Omental fat pad (tissue), 4 donors: Measurements from ENCODE around the gene C2CD2. TPM values are rescaled to one million over a fixed set of nuclear protein-coding genes. Genes with fewer than 3 reads are reported as not detected.

ENCODE experiments used
- ATAC-seq: fragments of 150-250 bp; one replicate; pipeline ENCODE4 v1.9.1; 2016; ENCODE audit warnings: mild to moderate bottlenecking, moderate library complexity; ENCODE audit not compliant: low FRiP score
- DNase-seq: peaks from one replicate; pipeline ENCODE4 v3.0.0-alpha.2; 2019; ENCODE audit warnings: low spot score
- total RNA-seq, 4 donors: library from RNA; depleted of rRNA; stranded (reverse); fragments of >200 nt; gene quantifications; one replicate each; pipeline ENCODE4 v1.1.0, GENCODE V29; 2016
- TF ChIP-seq, protein P1 (sequence below), 3 donors: fragments of 450-650 bp; IDR thresholded peaks; one replicate each; pipeline ENCODE4 v1.5.1; 2016 to 2017; ENCODE audit warnings: antibody characterized with exemption in 3 of 3, mild to moderate bottlenecking in 3 of 3, moderate library complexity in 2 of 3

The C2CD2 gene
- total RNA-seq, 4 donors from 2014 or later: 57.7 to 264 (median 96.4) TPM

DNA sequence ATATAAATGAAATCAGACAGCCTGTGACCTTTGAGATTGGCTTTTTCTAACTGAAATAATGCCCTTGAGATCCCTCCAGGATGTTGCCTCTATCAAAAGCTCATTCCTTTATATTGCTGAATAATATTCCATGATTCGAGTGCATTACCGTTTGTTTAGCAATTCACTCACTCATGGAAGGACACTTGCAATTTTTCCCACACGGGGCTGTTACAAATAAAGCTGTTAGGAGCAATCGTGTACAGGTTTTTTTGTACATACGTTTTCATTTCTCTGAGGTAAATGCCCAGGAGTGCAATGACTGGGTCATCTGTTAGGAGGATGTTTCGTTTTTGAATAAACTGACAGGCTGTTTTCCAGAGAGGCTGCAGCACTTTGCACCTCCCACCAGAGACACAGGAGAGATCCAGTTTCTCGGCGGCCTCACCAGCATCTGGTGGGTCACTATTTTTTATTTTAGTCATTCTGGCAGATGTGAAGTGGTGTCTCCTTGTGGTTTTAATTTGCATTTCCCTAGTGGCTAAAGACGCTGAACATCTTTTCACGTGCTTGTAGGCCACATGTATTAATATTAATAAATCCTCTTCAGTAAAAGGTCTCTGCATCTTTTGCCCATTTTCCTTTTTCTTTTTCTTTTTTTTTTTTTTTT lies 85.6 kb downstream of the C2CD2 start:
- no peak for DNase-seq
- TF ChIP-seq, protein P1, sequence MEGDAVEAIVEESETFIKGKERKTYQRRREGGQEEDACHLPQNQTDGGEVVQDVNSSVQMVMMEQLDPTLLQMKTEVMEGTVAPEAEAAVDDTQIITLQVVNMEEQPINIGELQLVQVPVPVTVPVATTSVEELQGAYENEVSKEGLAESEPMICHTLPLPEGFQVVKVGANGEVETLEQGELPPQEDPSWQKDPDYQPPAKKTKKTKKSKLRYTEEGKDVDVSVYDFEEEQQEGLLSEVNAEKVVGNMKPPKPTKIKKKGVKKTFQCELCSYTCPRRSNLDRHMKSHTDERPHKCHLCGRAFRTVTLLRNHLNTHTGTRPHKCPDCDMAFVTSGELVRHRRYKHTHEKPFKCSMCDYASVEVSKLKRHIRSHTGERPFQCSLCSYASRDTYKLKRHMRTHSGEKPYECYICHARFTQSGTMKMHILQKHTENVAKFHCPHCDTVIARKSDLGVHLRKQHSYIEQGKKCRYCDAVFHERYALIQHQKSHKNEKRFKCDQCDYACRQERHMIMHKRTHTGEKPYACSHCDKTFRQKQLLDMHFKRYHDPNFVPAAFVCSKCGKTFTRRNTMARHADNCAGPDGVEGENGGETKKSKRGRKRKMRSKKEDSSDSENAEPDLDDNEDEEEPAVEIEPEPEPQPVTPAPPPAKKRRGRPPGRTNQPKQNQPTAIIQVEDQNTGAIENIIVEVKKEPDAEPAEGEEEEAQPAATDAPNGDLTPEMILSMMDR (IDR thresholded peaks at IDR 0.05): no peak
- ATAC-seq: no peak

DNA sequence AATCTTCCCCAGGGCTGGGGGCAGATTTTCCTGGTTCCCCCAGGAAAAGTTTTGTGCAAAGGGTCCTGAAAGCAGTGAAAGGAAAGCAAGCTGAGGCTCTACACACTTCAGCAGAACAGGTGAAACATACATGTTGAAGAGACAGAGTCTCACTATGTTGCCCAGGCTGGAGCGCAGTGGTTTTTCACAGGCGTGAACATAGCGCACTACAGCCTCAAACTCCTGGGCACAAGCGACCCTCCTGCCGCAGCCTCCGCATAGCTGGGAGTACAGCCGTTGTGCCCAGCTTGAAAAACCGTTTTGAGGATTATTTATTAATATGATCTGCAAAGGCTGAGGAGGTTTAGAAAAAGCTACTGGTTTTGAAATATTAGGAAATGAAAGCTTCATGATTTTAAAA lies 86.5 kb downstream of the C2CD2 start:
- no peak for ATAC-seq
- TF ChIP-seq, protein P1 (IDR thresholded peaks at IDR 0.05): no peak
- no peak for DNase-seq

DNA sequence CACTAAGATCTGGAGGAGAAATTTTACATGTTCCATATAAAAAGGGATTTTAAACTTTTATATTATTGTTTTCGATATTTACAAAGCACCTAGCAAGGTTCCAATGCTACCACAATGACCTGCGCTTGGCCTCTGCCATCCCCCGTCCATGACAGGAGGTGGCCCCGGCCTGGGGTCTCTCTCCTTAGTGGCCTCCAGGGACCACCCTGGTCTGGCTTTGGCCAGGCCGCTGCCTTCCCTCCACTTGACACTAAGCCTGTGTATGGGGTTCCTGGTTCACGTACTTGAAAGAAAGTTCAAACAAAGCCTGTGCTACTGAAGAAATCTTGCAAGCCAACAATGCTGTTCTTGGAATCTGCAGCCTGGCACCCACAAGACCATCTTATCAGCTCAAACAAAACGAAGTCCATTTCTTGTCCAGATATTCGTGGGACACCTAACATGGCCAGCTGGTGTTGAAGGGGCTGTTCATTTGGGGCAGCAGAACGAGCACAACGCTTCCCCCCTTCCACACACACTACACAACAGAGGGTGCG lies 87.5 kb downstream of the C2CD2 start:
- DNase-seq: no peak
- TF ChIP-seq, protein P1 (IDR thresholded peaks at IDR 0.05): no peak
- ATAC-seq: no peak

DNA sequence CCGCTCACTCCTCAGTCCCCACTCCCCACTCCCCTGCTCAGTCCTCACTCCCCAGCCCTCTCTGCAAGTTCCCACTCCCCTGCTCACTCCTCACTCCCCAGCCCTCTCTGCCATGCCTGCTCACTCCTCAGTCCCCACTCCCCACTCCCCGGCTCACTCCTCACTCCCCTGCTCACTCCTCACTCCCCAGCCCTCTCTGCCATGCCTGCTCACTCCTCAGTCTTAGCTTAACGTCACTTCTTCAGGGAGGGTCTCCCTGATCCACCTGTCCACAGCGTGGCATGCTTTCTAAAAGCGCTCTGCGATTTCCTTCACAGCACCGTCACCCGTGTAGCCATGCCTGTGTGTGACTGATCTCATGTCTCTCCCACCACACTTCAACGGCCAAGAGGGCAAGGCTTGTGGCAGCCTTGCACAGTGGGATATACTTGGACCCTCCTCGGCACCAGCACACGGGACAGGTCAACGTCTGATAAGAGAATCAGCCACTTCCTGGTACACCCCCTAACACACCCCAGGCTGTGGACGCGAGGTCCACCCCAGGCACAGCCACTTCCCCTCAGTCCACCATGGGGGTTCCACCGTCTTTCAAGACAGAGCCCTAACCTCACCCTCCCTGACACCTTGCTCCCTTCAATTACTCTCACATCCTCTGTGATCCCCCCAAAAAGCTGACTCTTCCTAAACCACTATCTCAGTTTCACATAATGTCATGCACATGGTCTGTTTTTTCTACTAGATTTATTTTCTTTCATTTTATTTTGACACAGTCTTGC lies 88.6 kb downstream of the C2CD2 start:
- TF ChIP-seq, protein P1 (IDR thresholded peaks at IDR 0.05): no peak
- DNase-seq: no peak
- no peak for ATAC-seq

DNA sequence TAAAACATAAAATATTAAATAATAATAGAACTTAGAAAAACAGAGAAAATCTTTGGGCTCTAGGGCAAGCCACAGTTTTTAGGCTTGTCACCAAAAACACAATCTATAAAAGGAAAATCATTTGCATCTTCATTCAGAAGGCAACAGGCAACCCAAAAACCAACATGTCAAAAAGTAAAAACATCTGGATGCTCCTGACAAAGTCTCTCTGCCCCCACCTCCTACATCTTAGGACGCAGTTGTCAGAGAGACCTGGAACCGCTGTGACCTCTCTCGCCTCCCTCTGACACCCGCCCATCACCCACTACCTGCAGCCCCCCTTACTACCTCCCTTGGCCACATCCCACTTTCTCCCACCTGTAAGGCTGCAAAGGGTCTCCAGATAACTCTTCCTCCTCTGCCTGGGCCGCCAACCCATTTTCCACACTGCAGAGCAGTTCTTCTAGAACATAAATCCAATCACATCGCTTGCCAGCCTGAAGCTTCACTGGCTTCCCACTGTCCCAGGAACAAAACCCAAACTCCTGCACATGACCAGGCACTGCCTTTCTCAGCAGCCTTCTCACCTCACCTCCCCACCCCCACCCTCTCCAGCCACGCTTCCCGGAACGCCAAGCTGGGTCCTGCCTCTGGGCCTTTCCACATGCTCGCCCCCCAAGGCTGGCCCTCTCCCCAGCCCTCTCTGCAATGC lies 89.4 kb downstream of the C2CD2 start:
- ATAC-seq (no peak), DNase-seq (no peak)
- TF ChIP-seq, protein P1 (IDR thresholded peaks at IDR 0.05): no peak

DNA sequence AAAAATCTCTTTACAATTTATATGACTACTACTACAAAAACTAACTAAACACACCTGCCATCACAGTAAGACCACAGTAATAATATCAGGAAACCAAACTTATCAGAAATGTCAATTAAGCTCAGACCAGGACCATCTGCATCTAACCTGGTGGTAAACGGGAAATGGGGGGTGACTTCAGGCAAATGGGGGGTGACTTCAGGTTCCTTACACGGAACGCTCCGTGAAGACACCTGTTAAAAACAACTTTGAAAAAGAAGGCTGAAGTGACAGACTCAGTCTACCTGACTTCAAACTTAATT lies 90.4 kb downstream of the C2CD2 start:
- TF ChIP-seq, protein P1 (IDR thresholded peaks at IDR 0.05): no peak
- DNase-seq: no peak

More for the DNA sequence above, 90.4 kb downstream of the C2CD2 start:
- no peak for ATAC-seq
